Suprapubic skin (tissue), 4 donors: ENCODE data around the gene E2F4. TPM values are rescaled to one million over a fixed set of nuclear protein-coding genes. Genes with fewer than 3 reads are reported as not detected.

Source experiments
- DNase-seq, 2 donors: peaks; one replicate each; pipeline ENCODE4 v3.0.0-alpha.2; 2019; ENCODE audit warnings: low spot score in 2 of 2
- H3K27ac ChIP-seq: fragments of 200-600 bp; sonication (generic); one replicate; pipeline ENCODE4 v1.5.1; 2019
- H3K27me3 ChIP-seq: fragments of 200-600 bp; sonication (generic); one replicate; pipeline ENCODE4 v1.5.1; 2019
- H3K36me3 ChIP-seq: fragments of 200-600 bp; sonication (generic); one replicate; pipeline ENCODE4 v1.5.1; 2019
- H3K4me1 ChIP-seq: fragments of 200-600 bp; sonication (generic); one replicate; pipeline ENCODE4 v1.5.1; 2019
- H3K4me3 ChIP-seq: fragments of 200-600 bp; sonication (generic); one replicate; pipeline ENCODE4 v1.5.1; 2019; ENCODE audit warnings: mild to moderate bottlenecking
- H3K9me3 ChIP-seq: fragments of 200-600 bp; sonication (generic); one replicate; pipeline ENCODE4 v1.5.1; 2019
- CTCF ChIP-seq, 2 donors: fragments of 200-600 bp in 1 of 2; fragments of 450-650 bp in 1 of 2; sonication (generic) in 1 of 2; IDR thresholded peaks; one replicate each; pipeline ENCODE4 v1.5.1; 2016 to 2019; ENCODE audit warnings: antibody characterized with exemption in 2 of 2, mild to moderate bottlenecking in 1 of 2, moderate library complexity in 1 of 2
- EP300 ChIP-seq: sonication (generic); formaldehyde crosslinking; IDR thresholded peaks from one replicate; pipeline ENCODE4 v1.6.1; 2017; ENCODE audit warnings: antibody characterized with exemption
- POLR2A ChIP-seq, 2 donors: fragments of 450-650 bp; IDR thresholded peaks; one replicate each; pipeline ENCODE4 v1.6.1; 2017; ENCODE audit warnings: antibody characterized with exemption in 2 of 2, mild to moderate bottlenecking in 2 of 2, moderate library complexity in 2 of 2
- POLR2AphosphoS5 ChIP-seq, 3 donors: sonication (generic); formaldehyde crosslinking; IDR thresholded peaks; one replicate each; pipeline ENCODE4 v1.6.1; 2017; ENCODE audit warnings: antibody characterized with exemption in 3 of 3
- WGBS: methylation state at CpG from one replicate; pipeline ENCODE4 v1.1.5; 2018; 5-methylcytosine and 5-hydroxymethylcytosine counted together
- total RNA-seq, 4 donors: library from RNA; depleted of rRNA; stranded (reverse); fragments of >200 nt; gene quantifications; one replicate each; pipeline ENCODE4 v1.1.0, GENCODE V29; 2016

Gene E2F4
- total RNA-seq, 4 donors from 2014 or later: 92.6 to 106 (median 96.8) TPM

GRCh38 chr16:67236563-67237395, 44.8 kb downstream of the E2F4 start:
- peaks cover 17% of the 10 kb centered on the region for H3K4me1 ChIP-seq
- H3K9me3 ChIP-seq: no peaks in the 10 kb centered on the region
- 76% methylated on average over 46 of the region's 50 CpGs for WGBS
- H3K27me3 ChIP-seq: no peaks in the 10 kb centered on the region
- peak overlapping the region; percentile 56 for H3K27ac ChIP-seq
- no peak overlapping the region for H3K4me3 ChIP-seq
- no peak for TF ChIP-seq POLR2A (IDR thresholded peaks at IDR 0.05)
- TF ChIP-seq POLR2AphosphoS5 (IDR thresholded peaks at IDR 0.05): no peak
- TF ChIP-seq CTCF (IDR thresholded peaks at IDR 0.05): no peak
- no peak for TF ChIP-seq EP300
- H3K36me3 ChIP-seq: peaks cover 70% of the 10 kb centered on the region
- peak in 1 of 2 donors; percentile 80 for DNase-seq

DNA sequence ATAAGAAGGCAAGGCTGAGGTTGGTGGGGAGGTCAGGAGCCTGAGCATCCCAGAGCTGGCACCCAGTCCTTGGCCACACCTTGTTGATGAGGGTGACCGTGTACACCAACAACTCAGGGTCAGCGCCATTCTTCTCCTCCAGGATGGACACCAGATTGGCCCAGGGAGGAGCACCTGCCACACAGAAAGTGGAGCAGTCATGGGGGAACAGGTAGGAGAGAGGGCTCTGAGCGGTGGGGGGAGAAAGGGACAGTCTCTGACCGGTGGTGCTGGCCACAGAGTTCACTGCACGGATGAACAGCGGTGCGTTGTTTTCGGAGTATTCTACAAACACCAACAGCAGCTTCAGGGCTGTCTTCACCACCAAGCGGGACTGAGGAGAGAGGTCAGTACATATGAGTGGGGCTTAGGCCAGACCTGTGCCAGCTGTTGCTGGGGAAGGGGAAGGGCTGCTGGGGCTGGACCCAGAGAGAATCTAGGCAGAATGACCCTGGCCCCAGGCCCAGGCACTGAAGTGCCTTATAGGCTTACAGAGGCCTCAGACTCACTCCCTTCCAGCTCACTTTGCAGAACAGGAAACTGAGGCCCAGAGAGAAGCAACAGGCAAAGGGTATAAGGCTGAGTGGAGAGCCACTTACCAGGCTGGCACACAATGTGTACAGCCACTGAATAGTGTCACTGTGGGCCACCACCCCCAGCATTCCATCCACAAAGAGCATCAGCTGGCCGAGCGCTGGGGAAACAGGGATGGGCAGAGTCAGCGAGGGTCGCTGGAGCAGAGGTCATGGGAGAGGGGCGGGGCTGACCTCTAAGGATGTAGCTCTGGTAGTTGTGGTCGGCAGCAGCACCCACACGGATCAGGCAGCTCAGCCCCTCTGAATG, 45.7 kb downstream of the E2F4 start:
- Histone ChIP-seq H3K36me3 (peaks cover 66% of the 10 kb centered on the region), H3K27ac (no peak overlapping the region), H3K4me1 (peaks cover 26% of the 10 kb centered on the region), H3K27me3 (no peaks in the 10 kb centered on the region), H3K9me3 (no peaks in the 10 kb centered on the region), H3K4me3 (no peak overlapping the region)
- DNase-seq: no peak
- whole genome bisulfite sequencing: 84% methylated on average over 16 of the region's 16 CpGs
- TF ChIP-seq EP300 (no peak), POLR2A (IDR thresholded peaks at IDR 0.05) (no peak), POLR2AphosphoS5 (IDR thresholded peaks at IDR 0.05) (no peak), CTCF (IDR thresholded peaks at IDR 0.05) (no peak)

DNA sequence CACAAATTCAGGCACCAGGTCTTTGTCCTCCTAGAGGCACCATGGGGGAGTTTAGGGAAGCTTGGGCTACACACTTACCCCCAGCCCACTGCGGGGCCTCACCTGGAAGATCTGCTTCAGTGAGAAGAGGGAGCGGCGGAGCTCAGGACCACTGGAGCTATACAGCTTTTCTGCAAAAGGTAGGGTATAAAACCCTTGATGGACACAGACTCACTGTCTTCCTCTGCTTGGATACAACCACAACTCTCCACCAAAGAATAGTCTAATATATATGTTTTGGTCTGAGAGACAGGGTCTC, 46.3 kb downstream of the E2F4 start:
- TF ChIP-seq EP300 (no peak), POLR2A (IDR thresholded peaks at IDR 0.05) (no peak), CTCF (IDR thresholded peaks at IDR 0.05) (no peak), POLR2AphosphoS5 (IDR thresholded peaks at IDR 0.05) (no peak)
- DNase-seq: no peak

GRCh38 chr16:67238806-67239470, 47.0 kb downstream of the E2F4 start:
- Histone ChIP-seq H3K4me3 (no peak overlapping the region), H3K9me3 (no peaks in the 10 kb centered on the region), H3K36me3 (peaks cover 56% of the 10 kb centered on the region), H3K27me3 (no peaks in the 10 kb centered on the region), H3K27ac (no peak overlapping the region), H3K4me1 (peaks cover 38% of the 10 kb centered on the region)
- no peak for TF ChIP-seq POLR2A (IDR thresholded peaks at IDR 0.05)
- no peak for TF ChIP-seq CTCF (IDR thresholded peaks at IDR 0.05)
- TF ChIP-seq EP300: no peak
- no peak for DNase-seq
- 93% methylated on average over 6 of the region's 9 CpGs for WGBS

More for the DNA sequence above, 46.3 kb downstream of the E2F4 start:
- H3K4me1 ChIP-seq: peaks cover 31% of the 10 kb centered on the region
- 93% methylated on average over 3 of the region's 3 CpGs for WGBS
- H3K36me3 ChIP-seq: peaks cover 63% of the 10 kb centered on the region
- H3K9me3 ChIP-seq: no peaks in the 10 kb centered on the region
- H3K4me3 ChIP-seq: no peak overlapping the region
- H3K27ac ChIP-seq: no peak overlapping the region
- no peaks in the 10 kb centered on the region for H3K27me3 ChIP-seq
